Fibroblast of lung (primary cell): ENCODE measurements around the gene SMPD2.

Experiments
- CTCF ChIP-seq, 2 donors: IDR thresholded peaks in 1 of 2; conservative IDR thresholded peaks in 1 of 2; 1 replicate in 1 of 2; 2 replicates in 1 of 2; pipeline ENCODE4 v1.5.1; 2011 to 2012; ENCODE audit warnings: low read length in 2 of 2, control low read depth in 1 of 2, inconsistent platforms in 1 of 2, low read depth in 1 of 2, mild to moderate bottlenecking in 1 of 2
- EZH2 ChIP-seq: IDR thresholded peaks from 2 replicates; pipeline ENCODE4 v1.5.1; 2012; ENCODE audit warnings: low read length, control low read depth, mild to moderate bottlenecking; ENCODE audit errors: missing control alignments

- TF ChIP-seq CTCF (conservative IDR thresholded peaks at IDR 0.05 in 1 of 2, IDR thresholded peaks at IDR 0.05 in 1 of 2; ENCODE audit: low read depth in 1 of 2, low read length in 2 of 2), result no peak
- no peak for TF ChIP-seq EZH2
Measured at GRCh38 chr6:109457562-109457996, 17.1 kb downstream of the SMPD2 start.
